Testis (tissue), 2 donors: ENCODE measurements around the gene TROAP.

Experiments
- POLR2A ChIP-seq: fragments of 450-650 bp; IDR thresholded peaks from one replicate; pipeline ENCODE4 v1.6.1; 2017; ENCODE audit warnings: antibody characterized with exemption, mild to moderate bottlenecking, moderate library complexity
- TF ChIP-seq, protein P1 (sequence below), 3 experiments: fragments of 450-650 bp in 2 of 3; fragments of 200-600 bp in 1 of 3; sonication (generic) in 1 of 3; IDR thresholded peaks; one replicate each; pipeline ENCODE4 v1.5.1; 2016 to 2019; ENCODE audit warnings: antibody characterized with exemption in 3 of 3, mild to moderate bottlenecking in 2 of 3, moderate library complexity in 1 of 3

DNA sequence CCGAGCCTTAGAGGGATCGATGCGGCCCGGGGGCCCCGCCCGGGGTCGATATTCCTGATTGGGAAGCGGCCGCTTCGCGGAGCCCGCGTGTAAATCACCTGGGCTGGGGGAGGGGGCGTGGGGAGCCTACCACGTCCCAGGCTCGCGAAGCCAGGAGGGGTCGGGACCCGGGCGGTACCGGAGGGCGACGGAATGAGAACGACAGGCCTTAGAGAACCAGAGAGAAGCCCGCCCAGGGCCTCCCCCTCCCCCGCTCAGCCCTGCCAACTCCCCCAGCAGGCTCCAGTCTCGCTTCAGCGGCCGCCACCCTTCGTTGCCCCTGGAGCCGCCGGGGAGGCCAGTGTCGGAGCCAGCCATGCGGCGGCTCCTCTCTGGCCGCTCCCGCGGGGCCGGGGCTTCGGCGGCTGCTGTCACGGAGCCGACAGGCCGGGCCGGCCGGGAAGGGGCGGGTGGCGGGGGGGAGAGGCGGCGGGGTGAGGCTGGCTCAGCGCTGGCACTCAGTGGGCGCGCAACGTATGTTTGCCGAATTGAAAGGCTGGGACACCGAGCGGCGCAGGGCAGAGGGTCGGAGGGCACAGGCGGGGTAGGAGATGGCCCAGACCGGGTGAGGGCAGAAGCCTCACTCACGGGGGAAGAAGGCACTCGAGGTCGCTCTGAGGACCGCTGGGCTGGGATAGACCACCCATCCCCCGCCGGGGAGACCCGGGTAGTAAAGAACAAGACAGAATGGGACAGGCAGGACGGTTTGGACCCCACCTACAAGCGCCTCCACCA lies 22.2 kb downstream of the TROAP start:
- TF ChIP-seq, protein P1, sequence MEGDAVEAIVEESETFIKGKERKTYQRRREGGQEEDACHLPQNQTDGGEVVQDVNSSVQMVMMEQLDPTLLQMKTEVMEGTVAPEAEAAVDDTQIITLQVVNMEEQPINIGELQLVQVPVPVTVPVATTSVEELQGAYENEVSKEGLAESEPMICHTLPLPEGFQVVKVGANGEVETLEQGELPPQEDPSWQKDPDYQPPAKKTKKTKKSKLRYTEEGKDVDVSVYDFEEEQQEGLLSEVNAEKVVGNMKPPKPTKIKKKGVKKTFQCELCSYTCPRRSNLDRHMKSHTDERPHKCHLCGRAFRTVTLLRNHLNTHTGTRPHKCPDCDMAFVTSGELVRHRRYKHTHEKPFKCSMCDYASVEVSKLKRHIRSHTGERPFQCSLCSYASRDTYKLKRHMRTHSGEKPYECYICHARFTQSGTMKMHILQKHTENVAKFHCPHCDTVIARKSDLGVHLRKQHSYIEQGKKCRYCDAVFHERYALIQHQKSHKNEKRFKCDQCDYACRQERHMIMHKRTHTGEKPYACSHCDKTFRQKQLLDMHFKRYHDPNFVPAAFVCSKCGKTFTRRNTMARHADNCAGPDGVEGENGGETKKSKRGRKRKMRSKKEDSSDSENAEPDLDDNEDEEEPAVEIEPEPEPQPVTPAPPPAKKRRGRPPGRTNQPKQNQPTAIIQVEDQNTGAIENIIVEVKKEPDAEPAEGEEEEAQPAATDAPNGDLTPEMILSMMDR (IDR thresholded peaks at IDR 0.05) = no peak
- TF ChIP-seq POLR2A = no peak
